Tibial nerve (tissue), 4 donors: ENCODE results near the gene RARRES2. TPM values are rescaled to one million over a fixed set of nuclear protein-coding genes. Genes with fewer than 3 reads are reported as not detected.

Experiments
- DNase-seq, 2 donors: peaks; one replicate each; pipeline ENCODE4 v3.0.0-alpha.2; 2019; ENCODE audit warnings: low spot score in 2 of 2
- H3K27ac ChIP-seq, 4 donors: fragments of 200-600 bp; sonication (generic) in 3 of 4; one replicate each; pipeline ENCODE4 v1.5.1; 2017 to 2019; ENCODE audit warnings: mild to moderate bottlenecking in 1 of 4
- H3K27me3 ChIP-seq, 2 donors: fragments of 200-600 bp; sonication (generic) in 1 of 2; one replicate each; pipeline versions ENCODE4 v1.5.1 to v1.6.0; 2017 to 2019
- H3K36me3 ChIP-seq, 3 donors: fragments of 200-600 bp; sonication (generic); one replicate each; pipeline ENCODE4 v1.5.1; 2018 to 2019
- H3K4me1 ChIP-seq, 4 donors: fragments of 200-600 bp; sonication (generic) in 3 of 4; one replicate each; pipeline ENCODE4 v1.5.1; 2017 to 2019
- H3K4me3 ChIP-seq, 4 donors: fragments of 200-600 bp; sonication (generic) in 3 of 4; one replicate each; pipeline ENCODE4 v1.5.1; 2017 to 2019; ENCODE audit warnings: mild to moderate bottlenecking in 1 of 4, moderate library complexity in 1 of 4
- H3K9me3 ChIP-seq, 4 donors: fragments of 200-600 bp; sonication (generic) in 3 of 4; one replicate each; pipeline ENCODE4 v1.5.1; 2017 to 2019
- EP300 ChIP-seq, 2 donors: sonication (generic); formaldehyde crosslinking; IDR thresholded peaks; one replicate each; pipeline ENCODE4 v1.6.1; 2017; ENCODE audit warnings: antibody characterized with exemption in 2 of 2, mild to moderate bottlenecking in 1 of 2
- POLR2A ChIP-seq, 2 donors: fragments of 450-650 bp; IDR thresholded peaks; one replicate each; pipeline ENCODE4 v1.6.1; 2017; ENCODE audit warnings: antibody characterized with exemption in 2 of 2, mild to moderate bottlenecking in 2 of 2, moderate library complexity in 2 of 2
- WGBS, 2 donors: methylation state at CpG; one replicate each; pipeline ENCODE4 v1.1.5; 2018; 5-methylcytosine and 5-hydroxymethylcytosine counted together
- total RNA-seq, 4 donors: library from RNA; depleted of rRNA; stranded (reverse); fragments of >200 nt; gene quantifications; one replicate each; pipeline ENCODE4 v1.1.0, GENCODE V29; 2016
- TF ChIP-seq, protein P1 (sequence below), 5 experiments: fragments of 200-600 bp in 3 of 5; fragments of 450-650 bp in 2 of 5; sonication (generic) in 3 of 5; IDR thresholded peaks; one replicate each; pipeline ENCODE4 v1.5.1; 2016 to 2019; ENCODE audit warnings: antibody characterized with exemption in 5 of 5, mild to moderate bottlenecking in 3 of 5, moderate library complexity in 2 of 5

Gene RARRES2
- total RNA-seq, 4 donors from 2014 or later, result 172 to 382 (median 375) TPM

GRCh38 chr7:150372271-150373048, 31.0 kb upstream of the RARRES2 start:
- DNase-seq, result no peak
- no peaks in the 10 kb centered on the region for H3K9me3 ChIP-seq
- no peak overlapping the region for H3K4me3 ChIP-seq
- 85 to 88% methylated on average over 71 to 74 of the region's 79 CpGs for WGBS, 2 donors
- no peaks in the 10 kb centered on the region for H3K27me3 ChIP-seq
- peak overlapping the region in 1 of 4 donors; percentile 24 for H3K27ac ChIP-seq
- peaks cover 0 to 57% (median 0%) of the 10 kb centered on the region in 3 donors for H3K36me3 ChIP-seq
- H3K4me1 ChIP-seq, result peaks cover 0 to 69% (median 25%) of the 10 kb centered on the region in 4 donors
- TF ChIP-seq POLR2A (IDR thresholded peaks at IDR 0.05), result no peak
- TF ChIP-seq EP300 (IDR thresholded peaks at IDR 0.05), result no peak
- TF ChIP-seq, protein P1, sequence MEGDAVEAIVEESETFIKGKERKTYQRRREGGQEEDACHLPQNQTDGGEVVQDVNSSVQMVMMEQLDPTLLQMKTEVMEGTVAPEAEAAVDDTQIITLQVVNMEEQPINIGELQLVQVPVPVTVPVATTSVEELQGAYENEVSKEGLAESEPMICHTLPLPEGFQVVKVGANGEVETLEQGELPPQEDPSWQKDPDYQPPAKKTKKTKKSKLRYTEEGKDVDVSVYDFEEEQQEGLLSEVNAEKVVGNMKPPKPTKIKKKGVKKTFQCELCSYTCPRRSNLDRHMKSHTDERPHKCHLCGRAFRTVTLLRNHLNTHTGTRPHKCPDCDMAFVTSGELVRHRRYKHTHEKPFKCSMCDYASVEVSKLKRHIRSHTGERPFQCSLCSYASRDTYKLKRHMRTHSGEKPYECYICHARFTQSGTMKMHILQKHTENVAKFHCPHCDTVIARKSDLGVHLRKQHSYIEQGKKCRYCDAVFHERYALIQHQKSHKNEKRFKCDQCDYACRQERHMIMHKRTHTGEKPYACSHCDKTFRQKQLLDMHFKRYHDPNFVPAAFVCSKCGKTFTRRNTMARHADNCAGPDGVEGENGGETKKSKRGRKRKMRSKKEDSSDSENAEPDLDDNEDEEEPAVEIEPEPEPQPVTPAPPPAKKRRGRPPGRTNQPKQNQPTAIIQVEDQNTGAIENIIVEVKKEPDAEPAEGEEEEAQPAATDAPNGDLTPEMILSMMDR (IDR thresholded peaks at IDR 0.05), result no peak

DNA sequence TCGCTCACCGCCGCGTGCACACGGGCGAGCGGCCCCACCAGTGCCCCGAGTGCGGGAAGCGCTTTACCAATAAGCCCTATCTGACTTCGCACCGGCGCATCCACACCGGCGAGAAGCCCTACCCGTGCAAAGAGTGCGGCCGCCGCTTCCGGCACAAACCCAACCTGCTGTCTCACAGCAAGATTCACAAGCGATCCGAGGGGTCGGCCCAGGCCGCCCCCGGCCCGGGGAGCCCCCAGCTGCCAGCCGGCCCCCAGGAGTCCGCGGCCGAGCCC, 30.5 kb upstream of the RARRES2 start:
- Histone ChIP-seq H3K4me1 (peaks cover 0 to 66% (median 24%) of the 10 kb centered on the region in 4 donors), H3K4me3 (no peak overlapping the region), H3K27me3 (no peaks in the 10 kb centered on the region), H3K9me3 (no peaks in the 10 kb centered on the region), H3K27ac (no peak overlapping the region), H3K36me3 (peaks cover 0 to 57% (median 0%) of the 10 kb centered on the region in 3 donors)
- WGBS, 2 donors, result 87% methylated on average over 10 of the region's 30 CpGs; no CpG with 5 or more reads in 1 of the 2 donors
- no peak for DNase-seq
- TF ChIP-seq, protein P1 (IDR thresholded peaks at IDR 0.05), result no peak
- no peak for TF ChIP-seq EP300 (IDR thresholded peaks at IDR 0.05)
- no peak for TF ChIP-seq POLR2A (IDR thresholded peaks at IDR 0.05)

DNA sequence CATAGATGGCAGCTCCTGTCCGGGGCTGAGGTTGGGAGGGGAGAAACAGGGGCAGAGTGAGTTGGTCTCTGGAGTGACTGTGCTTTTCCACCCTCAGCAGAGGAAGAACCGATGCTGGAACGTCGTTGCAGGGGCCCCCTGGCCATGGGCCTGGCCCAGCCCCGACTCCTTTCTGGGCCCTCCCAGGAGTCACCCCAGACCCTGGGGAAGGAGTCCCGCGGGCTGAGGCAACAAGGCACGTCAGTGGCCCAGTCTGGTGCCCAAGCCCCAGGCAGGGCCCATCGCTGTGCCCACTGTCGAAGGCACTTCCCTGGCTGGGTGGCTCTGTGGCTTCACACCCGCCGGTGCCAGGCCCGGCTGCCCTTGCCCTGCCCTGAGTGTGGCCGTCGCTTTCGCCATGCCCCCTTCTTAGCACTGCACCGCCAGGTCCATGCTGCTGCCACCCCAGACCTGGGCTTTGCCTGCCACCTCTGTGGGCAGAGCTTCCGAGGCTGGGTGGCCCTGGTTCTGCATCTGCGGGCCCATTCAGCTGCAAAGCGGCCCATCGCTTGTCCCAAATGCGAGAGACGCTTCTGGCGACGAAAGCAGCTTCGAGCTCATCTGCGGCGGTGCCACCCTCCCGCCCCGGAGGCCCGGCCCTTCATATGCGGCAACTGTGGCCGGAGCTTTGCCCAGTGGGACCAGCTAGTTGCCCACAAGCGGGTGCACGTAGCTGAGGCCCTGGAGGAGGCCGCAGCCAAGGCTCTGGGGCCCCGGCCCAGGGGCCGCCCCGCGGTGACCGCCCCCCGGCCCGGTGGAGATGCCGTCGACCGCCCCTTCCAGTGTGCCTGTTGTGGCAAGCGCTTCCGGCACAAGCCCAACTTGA, 29.9 kb upstream of the RARRES2 start:
- H3K4me1 ChIP-seq, result peaks cover 0 to 60% (median 24%) of the 10 kb centered on the region in 4 donors
- H3K27ac ChIP-seq, result peak overlapping the region in 2 of 4 donors; percentile 59 to 98
- 82 to 84% methylated on average over 32 to 39 of the region's 48 CpGs for WGBS, 2 donors
- H3K27me3 ChIP-seq, result no peaks in the 10 kb centered on the region
- TF ChIP-seq, protein P1 (IDR thresholded peaks at IDR 0.05), result no peak
- TF ChIP-seq EP300 (IDR thresholded peaks at IDR 0.05) (no peak), POLR2A (IDR thresholded peaks at IDR 0.05) (no peak)
- no peak for DNase-seq
- H3K4me3 ChIP-seq, result no peak overlapping the region
- H3K9me3 ChIP-seq, result no peaks in the 10 kb centered on the region
- H3K36me3 ChIP-seq, result peaks cover 0 to 57% (median 0%) of the 10 kb centered on the region in 3 donors

DNA sequence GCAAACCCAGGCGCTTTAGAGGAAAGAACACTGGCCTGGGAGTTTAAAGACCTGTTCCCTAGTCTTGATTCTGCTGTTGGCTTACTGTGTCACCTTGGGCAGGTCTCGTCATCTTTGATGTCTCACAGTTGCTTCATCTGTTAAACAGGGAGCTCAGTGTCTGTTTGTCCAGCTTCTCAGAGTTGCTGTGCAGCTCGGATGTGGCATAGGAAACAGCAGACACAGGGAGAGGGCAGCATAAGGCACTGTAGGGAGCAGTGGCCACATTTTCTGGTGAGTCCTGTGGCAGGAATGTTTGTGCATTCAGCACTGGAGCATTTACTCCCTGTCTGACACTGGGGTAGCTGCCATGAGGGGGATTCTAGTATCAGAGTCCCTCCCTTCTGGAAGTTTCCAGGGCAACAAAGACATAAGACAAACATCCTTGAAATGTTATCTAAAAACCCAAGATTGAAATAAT, 29.2 kb upstream of the RARRES2 start:
- H3K27me3 ChIP-seq, result no peaks in the 10 kb centered on the region
- H3K9me3 ChIP-seq, result no peaks in the 10 kb centered on the region
- H3K27ac ChIP-seq, result peak overlapping the region in 3 of 4 donors; percentile 59 to 99 (median 98)
- peaks cover 0 to 55% (median 24%) of the 10 kb centered on the region in 4 donors for H3K4me1 ChIP-seq
- no peak for DNase-seq
- peaks cover 0 to 57% (median 0%) of the 10 kb centered on the region in 3 donors for H3K36me3 ChIP-seq
- H3K4me3 ChIP-seq, result peak overlapping the region in 1 of 4 donors; percentile 99
- WGBS, 2 donors, result 48 to 75% methylated on average over 3 of the region's 3 CpGs
- no peak for TF ChIP-seq POLR2A (IDR thresholded peaks at IDR 0.05)
- TF ChIP-seq, protein P1 (IDR thresholded peaks at IDR 0.05), result no peak
- TF ChIP-seq EP300 (IDR thresholded peaks at IDR 0.05), result no peak
